ENCODE measurements around the gene HINT3.

DNA sequence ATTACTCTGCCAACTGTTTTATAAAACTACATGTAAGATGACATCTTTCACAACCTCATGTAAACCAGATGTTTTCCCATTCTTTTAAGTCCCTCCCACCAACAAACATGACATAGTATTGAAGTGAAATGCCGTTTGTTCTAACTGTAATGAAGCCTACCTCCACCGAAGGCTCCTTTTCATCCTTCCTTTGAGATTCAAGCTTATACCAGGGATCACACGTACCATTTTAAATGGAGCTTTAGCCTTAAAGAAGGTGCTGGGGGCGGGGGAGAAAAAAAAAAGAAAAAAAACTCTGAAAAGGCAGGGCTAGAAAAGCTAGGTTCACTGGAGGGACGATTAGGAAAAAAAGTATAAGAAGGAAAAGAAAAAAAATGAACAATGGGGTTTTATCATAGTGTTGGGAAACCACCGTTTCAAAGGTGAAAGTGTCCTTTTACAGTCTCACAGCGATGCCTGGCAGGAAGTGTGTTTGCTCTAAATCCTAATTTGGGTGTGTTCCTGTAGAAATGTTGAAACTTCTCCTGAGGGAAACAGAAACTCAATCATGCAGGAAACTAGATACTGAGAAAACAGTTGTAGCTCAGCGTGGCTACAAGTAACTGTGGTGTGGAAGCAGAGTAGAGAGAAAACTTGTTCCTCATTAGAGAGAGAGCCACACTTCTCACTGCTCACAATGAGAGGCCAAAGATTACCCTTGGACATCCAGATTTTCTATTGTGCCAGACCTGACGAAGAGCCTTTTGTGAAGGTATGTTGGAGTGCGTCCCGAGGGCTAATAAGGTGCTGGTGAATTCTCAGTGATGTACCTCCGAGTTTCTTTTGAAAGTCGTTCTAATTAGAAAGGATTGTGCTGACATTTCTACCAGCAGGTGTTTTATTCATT, 37.6 kb upstream of the HINT3 start:
- TF ChIP-seq, protein P1, sequence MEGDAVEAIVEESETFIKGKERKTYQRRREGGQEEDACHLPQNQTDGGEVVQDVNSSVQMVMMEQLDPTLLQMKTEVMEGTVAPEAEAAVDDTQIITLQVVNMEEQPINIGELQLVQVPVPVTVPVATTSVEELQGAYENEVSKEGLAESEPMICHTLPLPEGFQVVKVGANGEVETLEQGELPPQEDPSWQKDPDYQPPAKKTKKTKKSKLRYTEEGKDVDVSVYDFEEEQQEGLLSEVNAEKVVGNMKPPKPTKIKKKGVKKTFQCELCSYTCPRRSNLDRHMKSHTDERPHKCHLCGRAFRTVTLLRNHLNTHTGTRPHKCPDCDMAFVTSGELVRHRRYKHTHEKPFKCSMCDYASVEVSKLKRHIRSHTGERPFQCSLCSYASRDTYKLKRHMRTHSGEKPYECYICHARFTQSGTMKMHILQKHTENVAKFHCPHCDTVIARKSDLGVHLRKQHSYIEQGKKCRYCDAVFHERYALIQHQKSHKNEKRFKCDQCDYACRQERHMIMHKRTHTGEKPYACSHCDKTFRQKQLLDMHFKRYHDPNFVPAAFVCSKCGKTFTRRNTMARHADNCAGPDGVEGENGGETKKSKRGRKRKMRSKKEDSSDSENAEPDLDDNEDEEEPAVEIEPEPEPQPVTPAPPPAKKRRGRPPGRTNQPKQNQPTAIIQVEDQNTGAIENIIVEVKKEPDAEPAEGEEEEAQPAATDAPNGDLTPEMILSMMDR (IDR thresholded peaks at IDR 0.05; ENCODE audit: insufficient read depth, low read length), result no peak
- TF ChIP-seq, protein P2, sequence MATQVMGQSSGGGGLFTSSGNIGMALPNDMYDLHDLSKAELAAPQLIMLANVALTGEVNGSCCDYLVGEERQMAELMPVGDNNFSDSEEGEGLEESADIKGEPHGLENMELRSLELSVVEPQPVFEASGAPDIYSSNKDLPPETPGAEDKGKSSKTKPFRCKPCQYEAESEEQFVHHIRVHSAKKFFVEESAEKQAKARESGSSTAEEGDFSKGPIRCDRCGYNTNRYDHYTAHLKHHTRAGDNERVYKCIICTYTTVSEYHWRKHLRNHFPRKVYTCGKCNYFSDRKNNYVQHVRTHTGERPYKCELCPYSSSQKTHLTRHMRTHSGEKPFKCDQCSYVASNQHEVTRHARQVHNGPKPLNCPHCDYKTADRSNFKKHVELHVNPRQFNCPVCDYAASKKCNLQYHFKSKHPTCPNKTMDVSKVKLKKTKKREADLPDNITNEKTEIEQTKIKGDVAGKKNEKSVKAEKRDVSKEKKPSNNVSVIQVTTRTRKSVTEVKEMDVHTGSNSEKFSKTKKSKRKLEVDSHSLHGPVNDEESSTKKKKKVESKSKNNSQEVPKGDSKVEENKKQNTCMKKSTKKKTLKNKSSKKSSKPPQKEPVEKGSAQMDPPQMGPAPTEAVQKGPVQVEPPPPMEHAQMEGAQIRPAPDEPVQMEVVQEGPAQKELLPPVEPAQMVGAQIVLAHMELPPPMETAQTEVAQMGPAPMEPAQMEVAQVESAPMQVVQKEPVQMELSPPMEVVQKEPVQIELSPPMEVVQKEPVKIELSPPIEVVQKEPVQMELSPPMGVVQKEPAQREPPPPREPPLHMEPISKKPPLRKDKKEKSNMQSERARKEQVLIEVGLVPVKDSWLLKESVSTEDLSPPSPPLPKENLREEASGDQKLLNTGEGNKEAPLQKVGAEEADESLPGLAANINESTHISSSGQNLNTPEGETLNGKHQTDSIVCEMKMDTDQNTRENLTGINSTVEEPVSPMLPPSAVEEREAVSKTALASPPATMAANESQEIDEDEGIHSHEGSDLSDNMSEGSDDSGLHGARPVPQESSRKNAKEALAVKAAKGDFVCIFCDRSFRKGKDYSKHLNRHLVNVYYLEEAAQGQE (IDR thresholded peaks at IDR 0.05; ENCODE audit: insufficient replicate concordance, low read depth), result peak; percentile 38
- peak; percentile 74 for TF ChIP-seq POLR2AphosphoS5 (IDR thresholded peaks at IDR 0.05; ENCODE audit: low read depth)
- no peak for TF ChIP-seq GABPA (IDR thresholded peaks at IDR 0.05; ENCODE audit: low read depth)
